HG02884 (cell line): ENCODE data around the gene PCDHGA7.
"Not testable (repeated sequence)": the region's sequence is repeated elsewhere in the genome, so short reads cannot be mapped to it uniquely, and the experiment has no call there.

Experiments
- ATAC-seq: cut with Tn5 transposase; IDR thresholded peaks from one replicate; pipeline ENCODE4 v1.9.1; 2021; ENCODE audit warnings: mild to moderate bottlenecking, moderate library complexity; ENCODE audit not compliant: unreplicated experiment

Gene PCDHGA7

DNA sequence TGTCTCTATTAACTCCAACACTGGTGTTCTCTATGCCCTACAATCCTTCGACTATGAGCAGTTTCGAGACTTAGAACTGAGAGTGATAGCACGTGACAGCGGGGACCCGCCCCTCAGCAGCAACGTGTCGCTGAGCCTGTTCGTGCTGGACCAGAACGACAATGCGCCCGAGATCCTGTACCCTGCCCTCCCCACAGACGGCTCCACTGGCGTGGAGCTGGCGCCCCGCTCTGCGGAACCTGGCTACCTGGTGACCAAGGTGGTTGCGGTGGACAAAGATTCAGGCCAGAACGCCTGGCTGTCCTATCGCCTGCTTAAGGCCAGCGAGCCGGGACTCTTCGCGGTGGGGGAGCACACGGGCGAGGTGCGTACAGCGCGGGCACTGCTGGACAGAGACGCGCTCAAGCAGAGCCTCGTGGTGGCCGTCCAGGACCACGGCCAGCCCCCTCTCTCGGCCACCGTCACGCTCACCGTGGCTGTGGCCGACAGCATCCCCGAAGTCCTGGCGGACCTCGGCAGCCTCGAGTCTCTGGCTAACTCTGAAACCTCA, 40.3 kb downstream of the PCDHGA7 start:
- ATAC-seq: no peak

DNA sequence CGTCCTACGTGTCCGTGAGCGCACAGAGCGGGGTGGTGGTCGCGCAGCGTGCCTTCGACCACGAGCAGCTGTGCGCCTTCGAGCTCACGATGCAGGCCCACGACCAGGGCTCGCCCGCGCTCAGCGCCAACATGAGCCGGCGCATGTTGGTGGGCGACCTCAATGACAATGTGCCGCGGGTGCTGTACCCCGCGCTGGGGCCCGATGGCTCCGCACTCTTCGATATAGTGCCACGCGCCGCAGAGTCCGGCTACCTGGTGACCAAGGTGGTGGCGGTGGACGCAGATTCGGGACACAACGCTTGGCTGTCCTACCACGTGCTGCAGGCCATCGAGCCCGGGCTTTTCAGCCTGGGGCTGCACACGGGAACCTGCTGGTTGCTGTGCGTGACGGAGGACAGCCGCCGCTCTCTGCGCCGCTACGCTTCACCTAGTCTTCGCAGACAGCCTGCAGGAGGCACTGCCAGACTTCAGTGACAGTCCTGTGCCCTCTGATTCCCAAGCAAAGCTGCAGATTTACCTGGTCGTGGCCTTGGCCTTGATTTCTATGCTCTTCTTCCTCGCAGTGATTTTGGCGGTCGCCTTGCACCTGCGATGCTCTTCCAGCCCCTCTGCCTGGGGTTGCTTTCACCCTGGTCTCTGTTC, 45.4 kb downstream of the PCDHGA7 start:
- ATAC-seq: no peak

DNA sequence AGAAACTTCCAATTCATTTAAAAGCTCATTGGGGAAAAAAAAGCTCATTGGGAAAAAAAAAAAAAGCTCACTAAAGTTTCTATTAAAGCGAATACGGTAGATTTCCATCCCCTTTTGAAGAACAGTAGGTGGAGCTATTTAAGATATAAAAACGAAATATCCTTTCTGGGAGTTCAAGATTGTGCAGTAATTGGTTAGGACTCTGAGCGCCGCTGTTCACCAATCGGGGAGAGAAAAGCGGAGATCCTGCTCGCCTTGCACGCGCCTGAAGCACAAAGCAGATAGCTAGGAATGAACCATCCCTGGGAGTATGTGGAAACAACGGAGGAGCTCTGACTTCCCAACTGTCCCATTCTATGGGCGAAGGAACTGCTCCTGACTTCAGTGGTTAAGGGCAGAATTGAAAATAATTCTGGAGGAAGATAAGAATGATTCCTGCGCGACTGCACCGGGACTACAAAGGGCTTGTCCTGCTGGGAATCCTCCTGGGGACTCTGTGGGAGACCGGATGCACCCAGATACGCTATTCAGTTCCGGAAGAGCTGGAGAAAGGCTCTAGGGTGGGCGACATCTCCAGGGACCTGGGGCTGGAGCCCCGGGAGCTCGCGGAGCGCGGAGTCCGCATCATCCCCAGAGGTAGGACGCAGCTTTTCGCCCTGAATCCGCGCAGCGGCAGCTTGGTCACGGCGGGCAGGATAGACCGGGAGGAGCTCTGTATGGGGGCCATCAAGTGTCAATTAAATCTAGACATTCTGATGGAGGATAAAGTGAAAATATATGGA, 48.0 kb downstream of the PCDHGA7 start, which contains the start of gene PCDHGA12:
TSS of gene PCDHGA12 (plus strand) at position 176 of the 782 bp plus-strand sequence. CDS start at position 429, 253 bp downstream.
- peak; percentile 93 for ATAC-seq

DNA sequence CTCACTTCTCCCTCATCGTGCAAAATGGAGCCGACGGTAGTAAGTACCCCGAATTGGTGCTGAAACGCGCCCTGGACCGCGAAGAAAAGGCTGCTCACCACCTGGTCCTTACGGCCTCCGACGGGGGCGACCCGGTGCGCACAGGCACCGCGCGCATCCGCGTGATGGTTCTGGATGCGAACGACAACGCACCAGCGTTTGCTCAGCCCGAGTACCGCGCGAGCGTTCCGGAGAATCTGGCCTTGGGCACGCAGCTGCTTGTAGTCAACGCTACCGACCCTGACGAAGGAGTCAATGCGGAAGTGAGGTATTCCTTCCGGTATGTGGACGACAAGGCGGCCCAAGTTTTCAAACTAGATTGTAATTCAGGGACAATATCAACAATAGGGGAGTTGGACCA, 48.7 kb downstream of the PCDHGA7 start:
- ATAC-seq: peak; percentile 42

DNA sequence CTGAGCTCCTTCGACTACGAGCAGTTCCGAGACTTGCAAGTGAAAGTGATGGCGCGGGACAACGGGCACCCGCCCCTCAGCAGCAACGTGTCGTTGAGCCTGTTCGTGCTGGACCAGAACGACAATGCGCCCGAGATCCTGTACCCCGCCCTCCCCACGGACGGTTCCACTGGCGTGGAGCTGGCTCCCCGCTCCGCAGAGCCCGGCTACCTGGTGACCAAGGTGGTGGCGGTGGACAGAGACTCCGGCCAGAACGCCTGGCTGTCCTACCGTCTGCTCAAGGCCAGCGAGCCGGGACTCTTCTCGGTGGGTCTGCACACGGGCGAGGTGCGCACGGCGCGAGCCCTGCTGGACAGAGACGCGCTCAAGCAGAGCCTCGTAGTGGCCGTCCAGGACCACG, 49.8 kb downstream of the PCDHGA7 start:
- ATAC-seq: not testable (repeated sequence)

DNA sequence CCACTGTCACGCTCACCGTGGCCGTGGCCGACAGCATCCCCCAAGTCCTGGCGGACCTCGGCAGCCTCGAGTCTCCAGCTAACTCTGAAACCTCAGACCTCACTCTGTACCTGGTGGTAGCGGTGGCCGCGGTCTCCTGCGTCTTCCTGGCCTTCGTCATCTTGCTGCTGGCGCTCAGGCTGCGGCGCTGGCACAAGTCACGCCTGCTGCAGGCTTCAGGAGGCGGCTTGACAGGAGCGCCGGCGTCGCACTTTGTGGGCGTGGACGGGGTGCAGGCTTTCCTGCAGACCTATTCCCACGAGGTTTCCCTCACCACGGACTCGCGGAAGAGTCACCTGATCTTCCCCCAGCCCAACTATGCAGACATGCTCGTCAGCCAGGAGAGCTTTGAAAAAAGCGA, 50.2 kb downstream of the PCDHGA7 start:
- ATAC-seq: not testable (repeated sequence)

DNA sequence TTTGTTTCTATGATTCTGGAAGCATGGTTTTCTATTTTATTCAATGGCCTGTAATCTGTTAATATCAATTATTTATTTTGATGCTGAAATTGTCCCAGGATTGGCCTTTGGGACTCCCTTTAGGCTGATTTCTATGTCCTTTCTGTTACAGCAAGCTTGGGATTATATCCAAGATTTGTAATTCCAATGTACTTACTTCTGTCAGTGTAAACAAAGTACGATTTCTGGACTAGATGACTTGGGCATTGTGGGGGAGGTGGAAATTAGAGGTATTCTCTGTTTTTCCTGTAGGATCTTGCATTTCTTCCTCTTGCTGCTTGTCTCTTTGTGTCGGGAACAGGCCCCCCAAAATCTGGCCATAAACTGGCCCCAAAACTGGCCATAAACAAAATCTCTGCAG, 51.5 kb downstream of the PCDHGA7 start:
- no peak for ATAC-seq
